Thoracic aorta (tissue), 2 donors: Measurements from ENCODE around the gene SLC35F1. TPM values are rescaled to one million over a fixed set of nuclear protein-coding genes. Genes with fewer than 3 reads are reported as not detected.

ENCODE experiments used
- ATAC-seq: fragments of 150-250 bp; one replicate; pipeline ENCODE4 v1.8.0; 2017; ENCODE audit warnings: low read depth; ENCODE audit not compliant: insufficient number of reproducible peaks, low FRiP score
- DNase-seq: peaks from one replicate; pipeline ENCODE4 v3.0.0-alpha.2; 2020; ENCODE audit warnings: low spot score
- H3K27ac ChIP-seq, 2 donors: fragments of 200-600 bp; sonication (generic); 1 replicate in 1 of 2; 2 replicates in 1 of 2; pipeline ENCODE4 v1.5.1; 2016; ENCODE audit warnings: mild to moderate bottlenecking in 2 of 2, moderate library complexity in 2 of 2
- H3K27me3 ChIP-seq: fragments of 200-600 bp; sonication (generic); replicated peaks from 2 replicates; pipeline ENCODE4 v1.6.0; 2016; ENCODE audit warnings: mild to moderate bottlenecking; ENCODE audit not compliant: insufficient read depth
- H3K36me3 ChIP-seq: fragments of 200-600 bp; sonication (generic); one replicate; pipeline ENCODE4 v1.5.1; 2016
- H3K4me1 ChIP-seq, 2 donors: fragments of 200-600 bp; sonication (generic); 1 replicate in 1 of 2; 2 replicates in 1 of 2; pipeline versions ENCODE4 v1.5.1 to v1.6.0; 2016; ENCODE audit warnings: low read depth in 2 of 2, mild to moderate bottlenecking in 1 of 2; ENCODE audit not compliant: control insufficient read depth in 1 of 2
- H3K4me3 ChIP-seq: fragments of 200-600 bp; sonication (generic); 2 replicates; pipeline ENCODE4 v1.5.1; 2016; ENCODE audit warnings: mild to moderate bottlenecking
- H3K9me3 ChIP-seq: fragments of 200-600 bp; sonication (generic); 2 replicates; pipeline ENCODE4 v1.5.1; 2016
- total RNA-seq, 2 donors: library from RNA; depleted of rRNA; stranded (reverse); fragments of >200 nt; gene quantifications; one replicate each; pipeline versions ENCODE4 v1.1.0 to v1.2.3, GENCODE V29; 2016
- TF ChIP-seq, protein P1 (sequence below): fragments of 200-600 bp; sonication (generic); IDR thresholded peaks from one replicate; pipeline ENCODE4 v1.5.1; 2019; ENCODE audit warnings: antibody characterized with exemption

SLC35F1 gene
- total RNA-seq, 2 donors from 2014 or later, result 0.81 to 3.0 TPM

DNA sequence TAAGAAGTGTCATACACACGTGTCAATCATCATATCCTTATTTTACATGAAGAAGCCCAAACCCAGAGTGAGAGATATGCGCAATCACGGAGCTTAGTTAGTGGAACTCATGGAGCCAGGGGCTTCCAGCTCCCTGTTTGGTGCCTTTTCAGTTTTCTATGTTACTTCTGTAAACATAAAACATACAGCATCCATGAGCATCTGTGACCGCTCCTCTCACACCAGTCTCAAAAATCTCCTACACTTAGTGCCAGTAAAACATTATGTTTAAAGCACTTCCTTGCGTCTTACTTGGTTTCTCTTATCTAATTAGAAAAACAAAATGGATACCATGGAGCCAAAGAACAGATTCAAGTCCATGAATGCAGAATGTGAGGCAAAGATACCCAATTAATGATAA, 240.4 kb downstream of the SLC35F1 start:
- no peaks in the 10 kb centered on the region for H3K27me3 ChIP-seq
- H3K9me3 ChIP-seq, result no peaks in the 10 kb centered on the region
- H3K4me1 ChIP-seq, result peaks cover 0 to 2% of the 10 kb centered on the region in 2 donors
- DNase-seq, result no peak
- no peak overlapping the region for H3K27ac ChIP-seq
- TF ChIP-seq, protein P1, sequence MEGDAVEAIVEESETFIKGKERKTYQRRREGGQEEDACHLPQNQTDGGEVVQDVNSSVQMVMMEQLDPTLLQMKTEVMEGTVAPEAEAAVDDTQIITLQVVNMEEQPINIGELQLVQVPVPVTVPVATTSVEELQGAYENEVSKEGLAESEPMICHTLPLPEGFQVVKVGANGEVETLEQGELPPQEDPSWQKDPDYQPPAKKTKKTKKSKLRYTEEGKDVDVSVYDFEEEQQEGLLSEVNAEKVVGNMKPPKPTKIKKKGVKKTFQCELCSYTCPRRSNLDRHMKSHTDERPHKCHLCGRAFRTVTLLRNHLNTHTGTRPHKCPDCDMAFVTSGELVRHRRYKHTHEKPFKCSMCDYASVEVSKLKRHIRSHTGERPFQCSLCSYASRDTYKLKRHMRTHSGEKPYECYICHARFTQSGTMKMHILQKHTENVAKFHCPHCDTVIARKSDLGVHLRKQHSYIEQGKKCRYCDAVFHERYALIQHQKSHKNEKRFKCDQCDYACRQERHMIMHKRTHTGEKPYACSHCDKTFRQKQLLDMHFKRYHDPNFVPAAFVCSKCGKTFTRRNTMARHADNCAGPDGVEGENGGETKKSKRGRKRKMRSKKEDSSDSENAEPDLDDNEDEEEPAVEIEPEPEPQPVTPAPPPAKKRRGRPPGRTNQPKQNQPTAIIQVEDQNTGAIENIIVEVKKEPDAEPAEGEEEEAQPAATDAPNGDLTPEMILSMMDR, result no peak
- H3K36me3 ChIP-seq, result no peaks in the 10 kb centered on the region
- H3K4me3 ChIP-seq, result no peak overlapping the region
- ATAC-seq, result no peak

DNA sequence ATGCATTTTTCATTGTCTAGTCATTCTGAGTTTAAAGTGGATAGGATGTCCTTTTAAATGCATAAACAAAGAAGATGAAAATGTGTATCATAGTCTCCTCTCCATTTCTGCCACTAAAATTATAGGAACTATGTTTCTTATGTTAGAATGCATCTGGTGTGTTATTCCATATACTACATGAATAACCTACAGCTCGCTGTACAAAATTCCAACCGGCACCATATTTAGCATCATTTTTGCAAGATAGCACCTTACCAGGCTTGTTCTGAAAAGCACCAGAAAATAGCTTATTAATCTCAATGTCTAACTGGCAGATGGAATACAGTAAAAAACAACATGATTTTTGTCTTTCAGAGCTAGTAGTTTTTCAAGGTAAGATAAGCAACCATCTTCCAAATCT, 241.5 kb downstream of the SLC35F1 start:
- ATAC-seq, result no peak
- TF ChIP-seq, protein P1, result no peak
- H3K27me3 ChIP-seq, result no peaks in the 10 kb centered on the region
- H3K4me1 ChIP-seq, result no peaks in the 10 kb centered on the region
- no peak for DNase-seq
- no peak overlapping the region for H3K4me3 ChIP-seq
- no peak overlapping the region for H3K27ac ChIP-seq
- no peaks in the 10 kb centered on the region for H3K36me3 ChIP-seq
- H3K9me3 ChIP-seq, result no peaks in the 10 kb centered on the region

DNA sequence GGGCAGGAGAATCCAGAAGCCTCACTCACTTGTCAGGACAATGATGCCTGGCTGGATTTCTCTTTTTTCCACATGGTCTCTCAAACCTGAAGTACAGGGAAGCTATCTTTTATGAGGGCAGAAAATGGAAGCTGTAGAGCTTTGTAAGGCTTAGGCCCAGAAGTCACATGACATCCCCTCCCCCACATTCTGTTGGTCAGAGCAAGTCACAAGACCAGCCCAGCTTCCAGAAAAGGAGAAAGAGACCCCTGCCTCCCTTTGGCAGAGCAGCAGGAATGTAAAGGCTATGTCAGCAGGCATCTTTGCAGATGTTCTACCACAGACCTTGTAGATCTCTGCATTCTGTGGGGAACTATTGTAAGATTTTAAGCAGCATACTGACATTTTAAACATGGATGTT, 245.5 kb downstream of the SLC35F1 start:
- ATAC-seq (no peak), DNase-seq (no peak)
- no peaks in the 10 kb centered on the region for H3K4me1 ChIP-seq
- no peak overlapping the region for H3K27ac ChIP-seq
- H3K27me3 ChIP-seq, result no peaks in the 10 kb centered on the region
- H3K4me3 ChIP-seq, result no peak overlapping the region
- TF ChIP-seq, protein P1, result no peak
- no peaks in the 10 kb centered on the region for H3K9me3 ChIP-seq
- H3K36me3 ChIP-seq, result no peaks in the 10 kb centered on the region

DNA sequence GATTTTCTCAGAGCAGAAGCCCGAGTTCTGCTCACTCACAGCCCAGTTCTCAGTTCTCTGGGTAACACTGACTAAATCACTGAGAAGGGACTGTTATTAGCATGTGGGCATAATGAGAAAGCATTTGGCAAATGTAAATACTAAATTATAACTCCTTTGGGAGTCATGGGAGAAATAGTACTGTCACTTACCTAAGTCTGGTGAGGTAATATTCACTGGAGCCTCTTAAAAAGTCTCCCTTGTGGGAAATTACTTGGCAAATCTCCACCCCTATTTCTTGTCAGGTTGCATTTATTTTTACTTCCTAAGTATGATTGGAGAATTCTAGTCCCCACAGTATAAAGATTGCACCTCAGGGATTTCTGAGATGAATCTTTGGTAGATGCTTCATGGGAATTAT, 254.3 kb downstream of the SLC35F1 start:
- H3K4me3 ChIP-seq, result no peak overlapping the region
- no peaks in the 10 kb centered on the region for H3K36me3 ChIP-seq
- TF ChIP-seq, protein P1, result no peak
- H3K9me3 ChIP-seq, result no peaks in the 10 kb centered on the region
- no peak overlapping the region for H3K27ac ChIP-seq
- no peak for ATAC-seq
- no peaks in the 10 kb centered on the region for H3K27me3 ChIP-seq
- no peaks in the 10 kb centered on the region for H3K4me1 ChIP-seq
- DNase-seq, result no peak

DNA sequence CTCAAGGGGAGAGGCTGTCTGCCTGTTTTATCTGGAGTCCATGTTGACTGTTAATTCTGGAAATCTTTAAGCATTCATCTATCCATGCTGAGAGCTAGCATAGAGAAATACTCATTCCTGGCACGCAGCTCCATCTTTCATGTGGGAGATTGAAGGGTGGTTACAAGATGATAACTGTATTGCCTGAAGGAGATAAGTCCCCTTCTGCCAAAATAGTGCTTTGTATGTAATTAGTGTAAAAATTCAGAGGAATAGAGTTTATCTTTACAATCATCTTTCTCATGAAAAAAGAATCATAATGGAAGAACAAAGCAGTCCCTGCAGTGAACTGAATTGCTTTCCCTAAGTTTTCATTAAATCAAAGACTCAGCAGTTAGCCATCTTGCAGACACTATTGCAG, 256.5 kb downstream of the SLC35F1 start:
- Histone ChIP-seq H3K27ac (no peak overlapping the region), H3K4me3 (no peak overlapping the region), H3K36me3 (no peaks in the 10 kb centered on the region), H3K27me3 (no peaks in the 10 kb centered on the region), H3K9me3 (no peaks in the 10 kb centered on the region), H3K4me1 (no peaks in the 10 kb centered on the region)
- ATAC-seq (no peak), DNase-seq (no peak)
- TF ChIP-seq, protein P1, result no peak
